Stimulated activated CD4-positive, alpha-beta T cell treated with anti-CD3 and anti-CD28 coated beads, Interleukin-15, amount 100 ng/mL, for 24 hours (primary cell): ENCODE results near the gene PCDHGC5.

Source experiments
- DNase-seq: peaks from one replicate; pipeline ENCODE4 v3.0.0-alpha.2; 2020

PCDHGC5 gene

GRCh38 chr5:141491323-141492167 is 2.7 kb downstream of the PCDHGC5 start:
- no peak for DNase-seq

DNA sequence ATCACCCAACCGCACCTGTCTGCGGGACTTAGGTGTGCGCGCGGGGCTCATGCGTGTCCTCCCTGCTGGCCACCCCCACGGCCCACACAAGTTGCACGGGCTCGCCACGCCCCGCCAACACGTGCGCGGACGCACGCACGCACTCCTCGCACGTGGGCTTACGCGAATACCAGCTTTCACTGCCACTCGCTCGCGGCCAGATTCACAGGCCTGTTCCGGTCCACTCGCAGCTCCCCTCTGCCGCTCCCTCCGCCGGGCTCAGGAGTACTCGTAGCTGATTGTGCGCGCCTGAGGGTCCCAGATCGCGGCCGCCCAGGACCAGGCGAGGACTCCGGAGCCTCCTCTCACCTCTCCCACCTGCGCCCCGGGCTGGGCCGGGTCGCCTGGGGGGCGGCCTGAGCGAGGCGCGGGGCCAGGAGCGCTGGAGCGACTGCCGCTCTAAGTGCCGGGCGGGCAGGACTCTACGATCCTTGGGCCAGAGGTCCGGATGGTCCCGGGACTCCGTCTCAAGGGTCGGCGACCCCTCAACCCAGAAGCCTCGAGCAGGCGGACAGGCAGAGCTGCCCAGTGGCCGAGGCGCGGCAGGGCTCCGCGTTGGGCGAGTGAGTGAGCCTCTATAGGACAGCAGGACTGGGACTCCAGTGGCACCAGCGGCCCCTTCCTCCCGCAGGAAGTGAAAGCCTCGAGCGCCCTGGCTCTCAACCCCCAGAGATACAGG is 3.4 kb downstream of the PCDHGC5 start:
- peak; percentile 51 for DNase-seq

DNA sequence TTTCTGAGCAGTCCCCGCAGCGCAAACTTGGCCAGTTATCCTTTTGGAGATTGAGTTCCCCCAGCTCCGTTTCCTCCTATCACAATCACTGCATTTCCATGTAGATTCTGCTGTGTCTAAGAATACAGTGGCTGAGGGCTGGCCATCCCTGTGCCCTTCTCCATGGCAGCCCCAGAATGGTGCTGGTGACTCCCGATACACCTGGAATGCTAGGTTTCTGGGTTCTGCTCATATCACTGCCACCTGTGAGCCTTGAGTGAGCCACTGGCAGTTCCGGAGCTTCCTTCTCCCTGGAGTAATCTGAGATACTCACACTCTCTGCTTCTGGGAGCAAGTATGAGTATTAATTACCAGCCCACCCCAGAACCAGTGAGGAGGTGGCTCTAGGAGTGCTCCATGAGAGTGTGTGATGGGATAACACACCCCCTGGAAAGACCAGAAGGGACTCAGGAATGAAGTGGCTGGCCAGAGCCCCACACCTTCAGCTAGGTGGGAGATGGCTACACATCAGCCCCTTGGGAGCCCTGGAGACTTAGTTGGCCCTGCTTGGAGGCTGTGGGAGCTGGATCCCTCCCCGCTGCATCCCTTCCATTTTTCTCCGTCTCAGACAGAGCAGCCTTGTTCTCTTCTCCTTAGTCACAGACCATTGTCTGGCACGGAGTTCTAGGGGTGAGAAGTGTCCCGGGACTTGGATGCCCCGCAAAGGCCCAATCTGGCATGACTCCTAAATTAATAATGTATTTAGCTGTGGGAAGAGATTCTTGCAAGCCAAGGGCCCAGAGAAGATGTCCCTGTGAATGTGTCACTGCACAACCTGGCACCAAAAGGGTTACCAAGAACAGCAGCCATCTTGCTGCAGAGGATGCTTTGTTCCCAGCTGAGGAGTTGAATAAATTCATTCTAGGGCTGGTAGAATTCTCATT is 4.9 kb downstream of the PCDHGC5 start:
- DNase-seq, result no peak

- DNase-seq, result no peak
Observed at GRCh38 chr5:141494761-141495452, 6.0 kb downstream of the PCDHGC5 start.

DNA sequence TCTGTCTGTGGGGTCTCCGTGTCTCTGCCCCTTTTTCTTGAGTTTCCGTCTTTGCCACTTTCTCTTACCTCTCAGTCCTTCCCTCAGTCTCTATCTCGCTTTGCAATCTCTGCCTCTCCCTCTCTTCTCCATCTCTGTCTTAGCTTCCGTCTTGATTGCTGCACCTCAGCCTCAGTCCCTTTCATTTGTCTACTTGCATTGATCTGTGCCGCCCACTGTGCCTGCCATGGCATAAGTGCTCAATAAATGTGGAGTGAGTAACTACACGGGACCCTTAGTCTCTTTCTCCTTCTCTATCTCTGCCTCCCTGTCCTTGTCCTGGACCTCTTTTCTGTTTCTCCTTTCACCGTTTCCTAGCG is 6.6 kb downstream of the PCDHGC5 start:
- no peak for DNase-seq

DNA sequence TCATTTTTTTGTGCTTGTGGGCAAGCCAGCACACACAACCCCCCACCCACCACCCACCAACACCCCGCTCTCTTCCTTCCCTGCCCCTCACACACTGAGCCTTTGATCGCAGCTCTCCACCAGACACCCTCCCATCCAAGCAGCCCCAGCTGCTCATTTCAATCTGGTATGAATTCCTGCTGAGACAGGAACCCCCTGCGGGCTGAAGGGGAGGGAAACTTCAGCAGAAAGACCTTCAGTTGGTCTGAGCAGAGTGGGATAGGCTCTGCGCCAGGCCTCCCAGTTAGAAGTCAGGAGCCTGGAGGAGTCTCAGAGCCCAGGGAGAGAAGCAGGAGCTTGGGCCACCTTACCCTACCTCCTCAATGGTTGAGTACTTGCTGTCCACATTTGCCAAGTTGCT is 7.2 kb downstream of the PCDHGC5 start:
- DNase-seq, result no peak

GRCh38 chr5:141501761-141502160 is 12.9 kb downstream of the PCDHGC5 start:
- no peak for DNase-seq

- no peak for DNase-seq
Observed at GRCh38 chr5:141503681-141504080, 14.8 kb downstream of the PCDHGC5 start.

DNA sequence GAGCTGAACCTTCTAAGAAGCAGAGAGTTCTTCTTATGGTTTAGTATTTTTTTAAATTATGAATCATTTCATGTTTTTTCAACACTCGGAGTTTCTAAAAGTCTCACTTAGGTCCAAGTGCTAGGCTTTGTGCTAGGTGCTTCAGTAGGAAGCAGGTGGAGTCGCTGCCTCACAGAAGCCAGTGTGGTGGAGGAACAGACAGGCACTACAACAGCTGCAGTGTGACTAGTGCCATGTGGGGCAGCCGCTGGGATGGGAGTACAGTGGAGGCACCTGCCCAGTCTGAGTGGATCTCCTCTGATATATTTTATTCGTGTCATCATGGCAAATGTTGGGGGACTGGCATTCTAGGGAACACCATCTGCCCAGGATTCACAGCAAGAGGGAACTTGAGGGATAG is 15.3 kb downstream of the PCDHGC5 start:
- no peak for DNase-seq

DNA sequence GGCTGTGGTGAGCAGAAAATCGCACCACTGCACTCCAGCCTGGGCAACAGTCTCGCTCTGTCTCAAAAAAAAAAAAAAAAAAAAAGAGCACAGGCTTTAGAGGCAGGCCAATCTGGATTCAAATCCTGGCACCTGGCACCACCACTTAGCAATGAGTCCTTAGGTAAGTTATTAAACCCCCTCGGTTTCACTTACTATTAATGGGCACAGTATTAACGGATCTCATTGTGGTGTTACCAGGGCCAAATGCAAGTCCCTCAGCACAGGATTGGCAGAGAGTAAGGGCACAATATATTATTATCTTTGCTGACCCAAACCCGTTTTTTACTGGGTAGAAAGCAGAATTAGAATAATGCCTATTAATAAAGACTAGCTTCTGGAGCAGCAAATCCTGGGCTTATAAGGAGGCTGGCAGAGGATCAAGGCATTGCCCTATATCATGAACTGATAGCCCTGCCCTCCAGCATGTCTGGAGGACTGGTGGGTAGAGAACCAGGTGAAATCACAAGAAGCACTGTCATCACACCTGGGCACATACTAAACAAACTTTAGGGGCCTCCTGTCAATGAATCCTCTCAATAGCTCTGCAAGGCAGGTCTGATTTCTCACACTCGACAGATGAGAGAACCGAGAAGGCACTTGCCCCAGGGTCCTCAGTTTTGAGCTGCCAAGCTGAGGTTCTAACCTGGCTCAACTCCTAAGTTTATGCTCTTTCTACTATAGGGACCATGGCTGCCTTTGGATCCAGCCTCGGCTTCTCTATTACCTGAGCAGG is 17.7 kb downstream of the PCDHGC5 start:
- no peak for DNase-seq

DNA sequence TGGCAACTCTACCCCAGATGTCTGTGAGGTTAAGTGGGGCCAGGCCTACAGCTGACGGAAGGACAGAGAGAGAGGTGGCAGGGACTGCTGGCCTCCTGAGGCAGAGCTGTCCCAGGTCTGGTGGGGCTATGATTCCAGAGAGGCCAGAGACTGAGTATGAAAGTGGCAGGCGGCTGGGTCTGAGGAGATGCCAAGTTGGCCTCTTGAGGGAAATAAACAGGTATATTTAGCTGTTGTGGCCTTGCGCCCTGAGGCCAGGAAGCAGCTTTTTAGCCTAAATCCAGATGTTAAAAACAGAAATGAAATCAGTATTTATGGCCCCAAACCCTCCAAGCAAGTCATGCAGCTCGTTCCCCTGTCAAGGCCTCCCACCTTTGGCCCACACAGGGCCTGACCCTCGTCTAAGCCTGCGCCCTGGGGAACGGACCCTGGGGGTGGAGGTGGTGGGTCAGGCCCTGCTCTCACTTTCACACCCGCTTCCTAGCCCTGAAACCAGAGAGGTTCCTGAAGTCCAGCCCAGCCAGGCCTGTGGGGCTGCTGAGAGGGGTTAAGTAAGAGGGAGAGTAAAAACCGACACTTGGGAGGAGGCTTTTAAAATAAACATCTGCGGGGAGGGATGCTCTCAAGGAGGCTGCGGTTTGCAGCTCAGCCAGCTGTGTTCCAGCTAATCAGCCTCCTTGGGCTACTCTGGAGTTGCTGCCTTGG is 18.7 kb downstream of the PCDHGC5 start:
- DNase-seq, result no peak

GRCh38 chr5:141508440-141508797 is 19.5 kb downstream of the PCDHGC5 start:
- no peak for DNase-seq

DNA sequence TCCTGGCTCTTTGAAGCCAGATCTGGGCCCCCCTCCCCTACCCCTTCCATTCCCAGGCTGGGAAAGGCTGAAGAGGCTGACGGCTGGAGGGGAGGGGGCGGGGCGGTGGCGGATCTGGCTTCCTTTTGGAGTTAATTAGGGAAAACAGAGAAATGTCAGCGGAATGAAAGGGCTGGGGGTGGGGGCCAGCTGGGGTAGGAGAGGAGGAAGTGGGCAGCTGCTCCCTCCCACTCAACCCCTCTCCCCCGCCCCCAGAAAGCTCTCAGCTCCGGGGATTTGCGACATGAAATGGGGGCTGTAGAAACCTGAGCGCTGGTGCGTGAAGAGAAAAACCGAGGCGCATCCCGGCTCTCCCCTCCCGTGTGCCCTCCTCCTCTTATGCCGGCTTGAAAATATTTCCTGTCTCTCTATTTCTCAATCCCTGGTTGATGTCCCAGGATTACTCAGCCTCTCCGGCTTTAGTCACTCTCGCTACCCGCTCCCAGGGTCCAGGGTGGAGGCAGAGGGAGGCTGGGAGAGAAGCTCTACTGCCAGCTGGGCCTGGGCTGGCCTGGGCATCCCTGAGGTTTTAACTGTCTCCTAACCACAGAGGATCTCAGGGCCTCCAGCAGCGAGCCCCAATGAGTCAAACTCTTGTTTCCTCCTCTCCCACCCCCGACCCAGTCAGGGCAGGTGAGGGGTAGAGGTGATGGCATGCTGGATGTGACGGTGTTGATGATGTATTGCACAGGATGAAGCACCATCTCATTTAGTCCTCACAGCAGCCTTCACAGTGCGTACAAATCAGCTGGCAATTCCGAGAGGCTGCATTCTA is 20.1 kb downstream of the PCDHGC5 start:
- peak; percentile 18 for DNase-seq

- DNase-seq, result no peak
Observed at GRCh38 chr5:141510160-141510559, 21.3 kb downstream of the PCDHGC5 start.

DNA sequence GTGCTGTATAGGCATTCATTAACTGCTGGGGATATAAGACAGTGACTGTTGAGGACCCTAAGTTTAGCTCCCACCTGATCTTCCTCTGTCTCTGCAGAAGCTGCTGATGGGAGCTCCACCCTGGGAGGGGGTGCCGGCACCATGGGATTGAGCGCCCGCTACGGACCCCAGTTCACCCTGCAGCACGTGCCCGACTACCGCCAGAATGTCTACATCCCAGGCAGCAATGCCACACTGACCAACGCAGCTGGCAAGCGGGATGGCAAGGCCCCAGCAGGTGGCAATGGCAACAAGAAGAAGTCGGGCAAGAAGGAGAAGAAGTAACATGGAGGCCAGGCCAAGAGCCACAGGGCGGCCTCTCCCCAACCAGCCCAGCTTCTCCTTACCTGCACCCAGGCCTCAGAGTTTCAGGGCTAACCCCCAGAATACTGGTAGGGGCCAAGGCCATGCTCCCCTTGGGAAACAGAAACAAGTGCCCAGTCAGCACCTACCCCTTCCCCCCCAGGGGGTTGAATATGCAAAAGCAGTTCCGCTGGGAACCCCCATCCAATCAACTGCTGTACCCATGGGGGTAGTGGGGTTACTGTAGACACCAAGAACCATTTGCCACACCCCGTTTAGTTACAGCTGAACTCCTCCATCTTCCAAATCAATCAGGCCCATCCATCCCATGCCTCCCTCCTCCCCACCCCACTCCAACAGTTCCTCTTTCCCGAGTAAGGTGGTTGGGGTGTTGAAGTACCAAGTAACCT is 22.1 kb downstream of the PCDHGC5 start:
- no peak for DNase-seq

GRCh38 chr5:141511771-141512325 is 23.0 kb downstream of the PCDHGC5 start:
- DNase-seq, result no peak

- DNase-seq, result peak; percentile 91
Observed at GRCh38 chr5:141512390-141512910, 23.6 kb downstream of the PCDHGC5 start.

DNA sequence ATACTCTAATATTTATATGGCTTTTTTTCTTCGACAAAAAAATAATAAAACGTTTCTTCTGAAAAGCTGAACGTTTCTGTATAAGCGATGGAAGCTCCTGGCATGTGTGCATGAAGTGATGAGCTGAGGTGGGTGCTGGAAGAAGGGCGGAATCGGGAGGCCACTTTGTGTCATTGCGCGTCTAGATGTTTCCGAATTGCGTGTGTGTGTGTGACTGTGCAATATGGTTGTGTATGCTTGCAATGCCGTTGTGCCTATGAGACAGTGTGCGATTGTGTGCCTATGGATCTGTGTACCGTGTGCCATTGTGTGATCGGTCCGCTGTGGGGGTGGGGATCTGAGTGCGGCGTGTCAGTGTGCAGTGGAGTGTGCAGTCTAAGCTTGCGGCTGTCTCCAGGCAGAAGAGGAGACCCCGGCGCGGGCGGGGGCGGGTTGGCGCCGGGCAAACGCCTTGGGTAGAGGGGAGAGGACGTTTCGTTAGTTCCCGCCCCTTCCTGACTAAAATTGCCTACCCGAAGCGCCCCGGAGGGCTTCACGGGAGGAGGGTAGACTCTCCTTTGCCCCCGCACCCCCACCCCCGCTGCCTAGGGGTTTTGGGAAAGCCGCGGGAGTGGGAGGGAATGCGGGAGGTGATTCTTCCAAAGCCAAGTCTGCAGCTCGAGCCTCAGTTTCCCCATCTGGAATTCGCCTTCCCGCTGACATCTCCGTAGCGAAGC is 24.2 kb downstream of the PCDHGC5 start:
- DNase-seq, result peak; percentile 62
